HG03378 (cell line): ENCODE data around the gene FLT3.

Experiments used
- ATAC-seq: cut with Tn5 transposase; IDR thresholded peaks from one replicate; pipeline ENCODE4 v1.9.1; 2021; ENCODE audit warnings: mild to moderate bottlenecking, moderate library complexity; ENCODE audit not compliant: unreplicated experiment

Gene FLT3

GRCh38 chr13:27963491-27963890 lies 136.9 kb downstream of the FLT3 start:
- no peak for ATAC-seq

- no peak for ATAC-seq
Observed at GRCh38 chr13:27962982-27963381, 137.4 kb downstream of the FLT3 start.

GRCh38 chr13:27962128-27962841 lies 138.1 kb downstream of the FLT3 start:
- ATAC-seq = no peak

- ATAC-seq = no peak
Observed at GRCh38 chr13:27961227-27962085, 138.9 kb downstream of the FLT3 start.

- no peak for ATAC-seq
Observed at GRCh38 chr13:27960362-27961226, 139.8 kb downstream of the FLT3 start.

- ATAC-seq = no peak
Observed at GRCh38 chr13:27959976-27960361, 140.4 kb downstream of the FLT3 start.

- ATAC-seq = no peak
Observed at GRCh38 chr13:27956576-27957300, 143.6 kb downstream of the FLT3 start.

DNA sequence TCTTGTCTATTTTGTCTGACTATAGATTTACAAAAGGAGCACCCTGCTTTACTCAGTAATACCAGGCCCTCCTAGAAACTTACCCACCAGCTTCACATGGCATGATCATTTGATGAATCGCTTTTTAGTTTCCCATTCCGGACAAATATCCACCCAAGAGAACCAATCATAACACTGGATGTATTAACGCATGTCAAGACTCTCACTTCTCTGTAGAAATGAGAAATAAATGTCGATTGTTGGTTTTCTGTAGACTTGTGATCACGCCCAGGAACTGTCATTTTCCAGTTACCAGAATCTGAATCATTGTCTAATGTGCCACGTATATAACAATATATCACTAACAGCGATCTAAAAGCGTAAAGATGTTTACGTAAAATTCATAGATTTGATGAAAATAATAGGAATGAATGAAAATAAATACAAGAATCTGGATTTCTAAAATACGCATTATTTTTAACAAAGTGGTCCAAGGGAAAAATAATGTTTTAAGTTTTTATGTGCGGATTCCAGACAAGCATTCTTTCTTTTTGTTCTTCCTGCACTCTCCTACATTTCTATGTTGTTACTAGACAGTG lies 145.3 kb downstream of the FLT3 start:
- ATAC-seq = no peak

- ATAC-seq = no peak
Observed at GRCh38 chr13:27954406-27954851, 145.9 kb downstream of the FLT3 start.

- peak; percentile 60 for ATAC-seq
Observed at GRCh38 chr13:27953676-27954405, 146.5 kb downstream of the FLT3 start.
